SU-DHL-6 (cell line): ENCODE data around the gene FOLR1.

ENCODE experiments used
- CTCF ChIP-seq: fragments of 200-600 bp; sonication (generic); IDR thresholded peaks from one replicate; pipeline ENCODE4 v1.5.1; 2017; ENCODE audit warnings: antibody characterized with exemption, mild to moderate bottlenecking, low read length, moderate library complexity; ENCODE audit not compliant: insufficient read depth, poor library complexity, severe bottlenecking
- EZH2phosphoT487 ChIP-seq: fragments of 200-600 bp; sonication (generic), shearing (Covaris generic); conservative IDR thresholded peaks from 2 replicates; pipeline ENCODE4 v1.6.1; 2018; ENCODE audit warnings: mild to moderate bottlenecking, antibody characterized with exemption, low read length, moderate library complexity, mixed read lengths

GRCh38 chr11:72225411-72225951 lies 33.5 kb downstream of the FOLR1 start:
- TF ChIP-seq CTCF (no peak), EZH2phosphoT487 (no peak)
